Stimulated activated CD4-positive, alpha-beta T cell treated with anti-CD3 and anti-CD28 coated beads, Interleukin-4, amount 100 ng/mL, for 48 hours (primary cell): ENCODE results near the gene TNFRSF8.
"Not testable (repeated sequence)": the region's sequence is repeated elsewhere in the genome, so short reads cannot be mapped to it uniquely, and the experiment has no call there.

ENCODE experiments used
- DNase-seq, 2 donors: peaks; one replicate each; pipeline ENCODE4 v3.0.0-alpha.2; 2020; ENCODE audit warnings: low read depth in 2 of 2

TNFRSF8 gene

GRCh38 chr1:12038356-12039163 lies 24.5 kb upstream of the TNFRSF8 start:
- DNase-seq = no peak

GRCh38 chr1:12039164-12039525 lies 24.0 kb upstream of the TNFRSF8 start:
- DNase-seq = no peak

GRCh38 chr1:12039824-12040456 lies 23.2 kb upstream of the TNFRSF8 start:
- not testable (repeated sequence) for DNase-seq

- DNase-seq = no peak
These were observed 22.5 kb upstream of the TNFRSF8 start for GRCh38 chr1:12040457-12041051.

GRCh38 chr1:12044187-12044877 lies 18.8 kb upstream of the TNFRSF8 start:
- peak in 1 of 2 donors; percentile 23 for DNase-seq

DNA sequence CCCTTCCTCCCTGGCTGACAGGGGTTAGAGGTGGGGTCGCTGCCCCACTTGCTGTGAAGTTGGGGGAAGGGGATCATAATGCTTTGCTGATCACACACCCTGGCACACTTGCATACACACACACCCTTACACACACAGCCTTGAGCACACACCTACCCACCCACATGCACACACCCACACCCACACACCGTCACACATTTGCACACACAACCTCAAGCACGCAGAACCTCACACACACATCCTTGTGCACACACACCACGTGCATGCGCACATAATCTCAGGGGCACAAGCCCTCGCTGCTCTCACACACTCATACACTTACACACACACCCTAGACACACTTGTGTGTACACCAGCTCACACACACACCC lies 16.4 kb upstream of the TNFRSF8 start:
- DNase-seq = no peak

- DNase-seq = peak in 1 of 2 donors; percentile 71
These were observed 15.8 kb upstream of the TNFRSF8 start for GRCh38 chr1:12047120-12047876.

DNA sequence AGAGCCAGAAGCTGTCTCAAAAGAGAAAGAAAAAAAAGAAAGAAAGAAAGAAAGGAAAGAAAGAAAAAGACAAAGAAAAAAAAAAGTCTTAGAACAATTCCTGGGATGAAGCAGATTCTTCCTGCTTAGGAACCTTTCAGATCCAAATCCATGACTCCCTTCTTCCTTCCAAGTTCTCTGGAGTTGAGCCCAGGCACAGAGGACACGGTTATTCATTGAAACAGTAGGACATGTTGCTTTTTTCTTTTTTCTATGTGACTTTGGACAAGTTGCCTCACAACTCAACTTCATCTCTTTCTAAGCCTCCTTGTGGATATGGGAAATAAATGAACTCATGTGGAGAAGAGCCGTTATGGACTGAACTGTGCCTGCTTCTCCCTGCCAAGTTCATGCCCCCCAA lies 14.7 kb upstream of the TNFRSF8 start:
- DNase-seq = no peak

DNA sequence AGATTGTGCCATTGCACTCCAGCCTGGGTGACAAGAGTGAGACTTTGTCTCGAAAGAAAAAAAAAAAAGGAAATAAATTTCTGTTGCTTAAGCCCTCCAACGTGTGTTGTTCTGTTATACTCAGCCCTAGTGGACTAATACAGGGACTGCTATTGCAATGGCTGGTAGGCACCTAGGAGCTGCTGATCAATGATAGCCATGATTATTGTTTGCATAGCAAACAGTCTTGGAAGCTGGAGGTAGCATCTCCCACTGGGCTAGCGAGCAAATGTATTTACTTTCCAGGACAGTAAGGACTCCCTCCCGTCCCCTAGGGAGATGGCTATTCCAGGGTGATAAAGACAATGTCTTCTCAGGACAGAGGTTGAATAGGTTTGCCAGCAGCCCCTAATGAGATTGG lies 13.5 kb upstream of the TNFRSF8 start:
- no peak for DNase-seq

DNA sequence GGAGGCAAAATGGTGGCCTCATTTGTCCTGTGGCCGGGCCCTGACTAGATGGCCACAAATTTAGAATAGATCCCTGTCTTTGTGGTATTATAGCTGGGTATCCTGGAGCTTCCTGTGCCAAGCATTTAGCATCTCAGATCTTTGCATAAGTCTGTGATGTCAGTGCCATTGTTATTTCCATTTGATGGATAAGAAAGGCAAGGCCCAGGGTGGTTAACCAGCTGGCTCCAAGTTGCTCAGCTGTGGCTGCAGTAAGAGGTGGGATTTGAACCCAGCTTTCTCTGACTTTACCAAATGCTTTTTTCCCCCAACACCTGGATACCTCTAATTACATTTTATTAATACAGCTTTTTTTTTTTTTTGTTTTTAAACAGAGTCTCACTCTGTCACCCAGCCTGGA lies 11.7 kb upstream of the TNFRSF8 start:
- no peak for DNase-seq

DNA sequence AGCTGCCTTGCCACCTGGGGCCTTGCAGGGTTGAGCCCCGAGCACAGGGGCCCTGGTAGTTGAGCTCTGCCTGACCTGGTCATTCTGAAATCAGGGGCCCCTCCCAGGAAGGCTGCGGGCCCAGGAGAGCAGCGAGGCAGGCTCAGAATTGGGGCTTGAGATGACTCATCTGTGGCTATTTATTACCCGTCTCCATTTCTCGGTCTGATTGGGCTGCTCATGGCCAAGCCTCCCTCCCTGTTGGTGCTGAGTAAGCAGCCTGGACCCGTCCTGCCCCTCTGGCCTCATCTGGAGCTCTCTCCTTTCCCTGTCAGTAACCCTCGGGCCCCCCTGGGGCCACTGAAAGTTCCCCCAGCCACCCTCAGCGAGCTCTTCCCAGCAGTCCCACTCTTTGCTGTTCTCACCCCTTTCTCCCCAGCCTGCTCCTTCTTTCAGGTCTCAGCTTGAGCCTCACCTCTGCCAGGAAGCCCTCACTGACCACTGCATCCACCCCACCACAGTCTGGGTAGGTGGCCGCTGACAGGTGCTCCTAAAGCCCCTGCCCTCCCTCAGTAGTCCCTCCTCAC lies 11.0 kb upstream of the TNFRSF8 start:
- DNase-seq = peak in 1 of 2 donors; percentile 42

- no peak for DNase-seq
These were observed 10.0 kb upstream of the TNFRSF8 start for GRCh38 chr1:12052997-12053686.

DNA sequence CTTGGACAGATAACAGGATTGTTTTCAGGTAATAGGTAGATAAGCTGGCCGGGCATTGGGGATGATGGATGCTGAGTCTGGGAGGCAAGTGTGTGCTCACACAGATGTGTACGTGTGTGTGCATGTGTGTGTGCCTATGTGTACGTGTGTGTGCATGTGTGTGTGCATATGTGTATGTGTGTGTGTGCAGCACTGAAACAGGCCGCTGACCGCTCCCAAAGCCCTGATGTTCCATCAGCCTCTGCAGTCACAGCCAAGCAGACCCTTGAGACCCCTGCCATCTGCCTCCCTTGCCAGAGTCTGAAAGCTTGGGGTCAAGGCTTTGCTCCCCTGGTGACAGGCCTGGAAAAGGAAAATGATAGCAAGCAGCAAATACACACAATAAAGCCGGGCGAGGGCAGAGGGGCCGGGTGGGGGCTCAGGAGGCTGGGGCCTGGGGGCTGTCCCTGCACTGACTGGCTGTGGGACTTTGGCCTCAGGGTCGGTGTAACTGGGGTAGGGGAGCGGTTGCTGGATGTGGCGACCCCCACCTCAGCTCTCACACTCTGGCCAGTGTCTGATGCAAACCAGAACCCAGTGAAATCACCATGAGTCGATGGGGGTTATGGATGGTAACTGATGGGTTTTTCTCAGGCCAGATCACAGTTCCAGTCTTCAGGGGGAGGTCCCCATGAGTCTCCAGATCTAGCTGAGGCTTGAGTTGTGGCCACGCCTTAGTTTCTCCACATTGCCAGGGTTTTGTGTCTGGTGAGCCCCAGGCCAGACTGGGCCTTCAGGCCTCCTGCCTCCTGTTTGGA lies 9.2 kb upstream of the TNFRSF8 start:
- DNase-seq = no peak

DNA sequence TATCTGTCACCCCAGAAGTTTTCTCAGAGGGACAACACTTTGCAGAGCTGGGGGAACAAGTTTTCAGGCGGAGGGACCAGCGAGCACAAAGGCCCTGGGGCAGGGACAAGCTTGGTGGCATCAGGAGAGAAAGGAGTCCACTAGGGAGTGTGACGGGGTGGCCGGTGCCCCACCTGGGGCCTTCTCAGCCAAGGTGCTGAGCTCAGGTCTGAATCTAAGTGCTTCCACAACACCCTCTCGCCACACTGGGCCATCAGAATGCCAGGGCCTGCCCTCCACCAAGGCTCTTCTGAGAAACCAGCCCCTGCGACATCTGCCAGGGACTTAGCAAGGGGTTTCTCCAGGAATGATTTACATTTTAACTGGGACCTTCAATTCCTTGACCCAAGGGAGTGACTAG lies 7.8 kb upstream of the TNFRSF8 start:
- DNase-seq = no peak

DNA sequence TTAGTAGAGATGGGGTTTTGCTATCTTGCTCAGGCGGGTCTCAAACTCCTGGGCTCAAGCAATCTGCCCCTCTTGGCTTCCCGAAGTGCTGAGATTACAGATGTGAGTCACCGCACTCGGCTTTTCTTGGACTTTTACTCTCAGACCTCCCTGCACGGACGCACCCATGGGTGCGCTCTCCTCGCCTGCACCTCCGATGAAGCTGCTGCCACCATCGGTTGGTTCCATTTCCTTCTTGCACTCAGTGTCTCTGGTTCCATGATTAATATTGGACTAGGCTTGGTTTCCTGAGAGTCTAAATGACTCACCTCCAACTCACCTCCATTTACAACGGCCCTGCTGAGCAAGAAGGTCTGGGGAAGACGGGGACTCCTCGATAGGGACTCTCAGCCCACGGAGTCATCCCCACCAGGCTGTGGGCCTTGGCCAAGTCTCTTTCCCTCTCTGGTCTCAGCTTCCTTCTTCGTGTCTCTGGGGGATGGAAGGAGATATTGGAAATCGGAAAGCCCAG lies 6.7 kb upstream of the TNFRSF8 start:
- DNase-seq = no peak

DNA sequence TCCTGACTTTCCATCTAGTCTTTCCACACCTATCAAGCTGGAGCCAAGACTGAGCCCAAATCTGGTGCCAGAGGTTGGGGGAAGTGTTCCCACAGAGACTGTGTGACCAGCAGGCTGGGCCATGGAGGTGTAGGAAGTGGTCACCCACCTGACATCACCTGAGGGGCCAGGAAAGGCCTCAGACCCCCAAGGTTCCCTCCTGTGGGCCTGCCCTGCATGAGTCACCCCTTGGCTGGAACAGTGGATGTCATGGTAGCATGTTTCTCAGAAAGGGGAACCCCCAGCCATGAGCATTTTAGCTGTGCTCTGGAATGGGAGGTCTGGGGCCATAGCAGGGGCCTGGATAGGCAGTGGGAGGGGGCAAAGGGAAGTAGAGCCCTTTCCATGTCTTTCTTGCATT lies 5.7 kb upstream of the TNFRSF8 start:
- DNase-seq = peak in 1 of 2 donors; percentile 48

GRCh38 chr1:12057940-12058687 lies 5.0 kb upstream of the TNFRSF8 start:
- no peak for DNase-seq

GRCh38 chr1:12059226-12059625 lies 3.9 kb upstream of the TNFRSF8 start:
- no peak for DNase-seq
